ENCODE data around the gene UBR2.
"Not testable (repeated sequence)": the region's sequence is repeated elsewhere in the genome, so short reads cannot be mapped to it uniquely, and the experiment has no call there.

The UBR2 gene

DNA sequence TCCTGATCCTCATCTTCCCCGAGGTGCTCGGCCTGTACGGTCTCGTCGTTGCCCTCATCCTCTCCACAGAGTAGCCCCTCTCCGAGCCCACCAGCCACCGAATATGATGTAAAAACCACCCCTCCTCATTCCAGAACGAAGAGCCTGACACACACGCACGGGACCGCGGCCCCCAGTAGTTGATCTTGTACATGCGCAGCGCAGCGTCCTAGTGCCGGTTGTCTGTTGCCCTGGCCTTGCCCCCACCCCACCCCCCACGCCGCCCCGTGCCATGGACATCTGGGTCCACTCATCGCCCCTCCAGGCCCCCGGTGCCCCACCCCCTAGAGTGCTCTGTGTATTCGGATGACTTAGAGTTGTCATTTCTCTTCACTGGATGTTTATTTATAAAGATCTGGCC is 163.8 kb downstream of the UBR2 start:
- no peak for DNase-seq (ENCODE audit: low read depth)

DNA sequence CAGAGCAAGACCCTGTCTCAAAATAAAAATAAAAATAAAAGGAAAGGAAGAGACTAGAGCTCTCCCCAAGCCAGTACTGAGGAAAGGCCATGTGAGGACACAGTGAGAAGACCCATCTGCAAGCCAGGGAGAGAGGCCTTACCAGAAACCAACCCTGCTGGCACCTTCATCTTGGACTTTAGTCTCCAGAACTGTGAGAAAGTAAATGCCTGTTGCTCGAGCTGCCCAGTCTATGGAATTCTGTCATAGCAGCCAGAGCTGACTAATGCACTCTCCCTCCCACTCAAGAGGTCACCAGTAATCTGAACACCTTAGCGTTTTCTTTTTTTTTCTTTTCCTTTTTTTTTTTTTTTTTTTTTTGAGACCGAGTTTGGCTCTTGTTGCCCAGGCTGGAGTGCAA is 165.9 kb downstream of the UBR2 start:
- DNase-seq (ENCODE audit: low read depth) = peak; percentile 31

DNA sequence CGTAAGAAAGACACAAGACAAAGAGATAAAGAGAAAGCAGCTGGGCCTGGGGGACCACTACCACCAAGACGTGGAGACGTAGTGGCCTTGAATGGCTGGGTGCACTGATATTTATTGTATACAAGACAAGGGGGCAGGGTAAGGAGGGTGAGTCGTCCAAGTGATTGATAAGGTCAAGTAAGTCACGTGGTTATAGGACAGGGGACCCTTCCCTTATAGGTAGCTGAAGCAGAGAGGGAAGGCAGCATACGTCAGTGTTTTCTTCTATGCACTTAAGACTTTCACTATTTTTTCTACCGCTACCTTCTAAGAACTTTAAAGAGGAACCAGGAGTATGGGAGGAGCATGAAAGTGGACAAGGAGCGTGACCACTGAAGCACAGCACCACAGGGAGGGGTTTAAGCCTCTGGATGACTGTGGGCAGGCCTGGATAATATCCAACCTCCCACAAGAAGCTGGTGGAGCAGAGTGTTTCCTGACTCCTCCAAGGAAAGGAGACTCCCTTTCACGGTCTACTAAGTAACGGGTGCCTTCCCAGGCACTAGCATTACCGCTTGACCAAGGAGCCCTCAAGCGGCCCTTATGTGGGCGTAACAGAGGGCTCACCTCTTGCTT is 170.1 kb downstream of the UBR2 start:
- DNase-seq (ENCODE audit: low read depth) = not testable (repeated sequence)

DNA sequence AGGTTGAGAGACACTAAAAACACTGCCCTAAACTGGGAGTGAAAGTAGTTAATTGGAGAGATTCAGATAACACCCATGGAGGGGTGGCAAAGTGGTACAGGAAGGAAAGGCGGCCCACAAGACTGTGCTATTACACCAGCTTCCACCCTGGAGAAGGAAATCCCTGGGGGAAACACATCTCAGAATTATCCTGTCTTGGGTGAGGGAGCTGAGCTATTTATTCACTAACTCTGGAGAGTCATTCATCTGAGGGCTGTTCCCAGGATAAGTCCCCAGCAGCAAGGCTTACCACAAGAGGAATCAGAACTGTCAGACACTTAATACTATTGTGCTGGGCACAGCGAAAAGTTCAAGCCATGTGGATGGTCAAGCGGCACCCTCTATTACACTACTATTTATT is 172.1 kb downstream of the UBR2 start:
- DNase-seq (ENCODE audit: low read depth) = no peak

DNA sequence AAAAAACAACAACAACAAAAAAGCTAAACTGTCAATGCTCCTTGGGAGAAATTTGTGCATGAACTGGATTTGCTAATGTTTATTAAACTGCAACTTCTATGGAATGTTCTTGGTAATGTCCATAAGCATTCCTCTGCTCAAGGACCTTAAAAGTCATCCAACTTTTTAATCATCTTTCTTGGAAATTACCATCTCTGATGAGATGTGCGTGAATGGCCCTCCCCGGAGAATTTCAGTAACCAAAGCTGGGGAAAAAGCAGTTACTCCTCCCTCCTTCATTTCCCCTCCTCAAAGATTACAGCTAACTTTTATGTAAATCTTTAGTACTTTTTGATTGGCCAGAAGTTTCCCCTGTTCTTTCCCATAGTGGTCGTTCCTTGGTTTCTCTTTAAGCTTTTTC is 176.9 kb downstream of the UBR2 start:
- DNase-seq (ENCODE audit: low read depth) = no peak

DNA sequence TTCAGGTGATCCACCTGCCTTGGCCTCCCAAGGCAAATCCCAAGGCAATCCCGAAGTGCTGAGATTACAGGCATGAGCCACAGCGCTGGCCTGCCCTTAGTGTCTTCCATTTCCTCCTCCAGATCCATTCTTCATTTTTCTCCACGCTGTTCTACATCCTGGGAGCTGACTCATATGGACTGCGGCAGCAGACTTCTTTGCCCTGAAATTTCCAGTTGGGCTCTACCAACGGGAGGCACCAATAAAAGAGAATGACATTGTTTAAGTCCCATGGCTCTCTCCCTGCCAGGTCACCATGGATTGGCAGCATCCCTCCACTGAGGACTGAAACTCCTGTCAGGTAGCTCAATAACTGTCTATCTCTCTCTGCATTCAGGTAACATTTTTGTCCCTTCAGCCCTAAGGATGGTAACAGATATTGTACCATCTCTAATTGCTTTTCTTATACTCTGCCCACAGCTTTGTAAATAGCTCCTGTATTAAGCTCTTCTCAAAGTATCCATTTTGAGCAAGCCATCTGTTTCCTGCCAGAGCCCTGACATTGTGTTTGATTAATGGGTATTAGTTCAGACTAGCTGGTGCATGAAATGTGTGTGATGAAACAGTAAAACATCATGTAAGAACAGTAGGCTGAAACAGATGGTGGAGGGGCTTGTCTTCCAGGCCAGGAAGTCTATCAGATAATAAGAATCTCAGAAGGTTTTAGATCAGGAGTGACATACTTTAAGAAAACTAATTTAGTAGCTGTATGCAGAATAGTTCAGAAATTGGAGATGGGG is 178.5 kb downstream of the UBR2 start:
- peak; percentile 54 for DNase-seq (ENCODE audit: low read depth)
